H1 (cell line): ENCODE data around the gene SH3GL1. TPM values are rescaled to one million over a fixed set of nuclear protein-coding genes. Genes with fewer than 3 reads are reported as not detected.

Experiments
- CTCF ChIA-PET: fragments of 300-600 bp; sonication (Branson Sonifier 250); formaldehyde crosslinking; loops from one replicate; lab custom pipeline; 2021; ENCODE audit not compliant: partially characterized antibody; lab: Charles Lee
- POLR2A ChIA-PET: fragments of 300-600 bp; sonication (Branson Sonifier 250); formaldehyde crosslinking; loops from one replicate; lab custom pipeline; 2021; ENCODE audit warnings: inconsistent platforms; ENCODE audit not compliant: partially characterized antibody; lab: Charles Lee
- DNase-seq, 2 experiments: peaks; one replicate each; pipeline versions ENCODE4 v3.0.0 to v3.0.0-alpha.2; 2010 to 2022; ENCODE audit warnings: low spot score in 2 of 2, low read depth in 1 of 2, mixed read lengths in 1 of 2
- FAIRE-seq: peaks from 2 replicates; lab custom pipeline; 2011; peaks lifted over from hg19 to GRCh38; lab: Jason Lieb, UNC
- H2AFZ ChIP-seq: 2 replicates; pipeline ENCODE4 v1.8.1; 2012; ENCODE audit warnings: low read length, inconsistent platforms
- H2AK5ac ChIP-seq: 2 replicates; pipeline ENCODE4 v1.6.1; 2013; ENCODE audit warnings: low read depth, low read length
- H2BK120ac ChIP-seq: replicated peaks from 2 replicates; pipeline ENCODE3; 2013; ENCODE audit warnings: low read depth, low read length, inconsistent platforms
- H2BK12ac ChIP-seq: 2 replicates; pipeline ENCODE4 v1.6.1; 2013; ENCODE audit warnings: low read depth, low read length
- H2BK15ac ChIP-seq: 2 replicates; pipeline ENCODE4 v1.6.1; 2013; ENCODE audit warnings: low read length
- H2BK20ac ChIP-seq: 2 replicates; pipeline ENCODE4 v1.6.1; 2013; ENCODE audit warnings: low read length
- H2BK5ac ChIP-seq: 2 replicates; pipeline ENCODE4 v1.6.1; 2013; ENCODE audit warnings: low read depth, low read length
- H3K14ac ChIP-seq: 2 replicates; pipeline ENCODE4 v1.6.1; 2013; ENCODE audit warnings: inconsistent platforms; ENCODE audit not compliant: insufficient read length
- H3K18ac ChIP-seq: 2 replicates; pipeline ENCODE4 v1.6.1; 2013; ENCODE audit warnings: low read length; ENCODE audit errors: extremely low read depth
- H3K23ac ChIP-seq: 2 replicates; pipeline ENCODE4 v1.6.1; 2013; ENCODE audit warnings: inconsistent platforms; ENCODE audit not compliant: insufficient read length
- H3K23me2 ChIP-seq: 2 replicates; pipeline ENCODE4 v1.6.1; 2013; ENCODE audit warnings: low read depth, low read length
- H3K27ac ChIP-seq: 2 replicates; pipeline ENCODE4 v1.6.1; 2011; ENCODE audit warnings: low read depth, low read length, inconsistent platforms
- H3K27me3 ChIP-seq, 4 experiments: replicated peaks in 1 of 4; 1 replicate in 1 of 4; 2 replicates in 3 of 4; pipeline versions ENCODE4 v1.6.1 to v1.8.1; 2011 to 2013; ENCODE audit warnings: low read length in 3 of 4, mild to moderate bottlenecking in 3 of 4, inconsistent platforms in 2 of 4, mixed read lengths in 2 of 4, moderate library complexity in 1 of 4; ENCODE audit not compliant: control insufficient read depth in 3 of 4, insufficient read depth in 3 of 4; ENCODE audit errors: extremely low read depth in 1 of 4
- H3K36me3 ChIP-seq, 4 experiments: 2 replicates each; pipeline versions ENCODE4 v1.6.1 to v1.8.1; 2011 to 2013; ENCODE audit warnings: mild to moderate bottlenecking in 4 of 4, low read length in 3 of 4, moderate library complexity in 2 of 4, control low read depth in 1 of 4, inconsistent platforms in 1 of 4; ENCODE audit not compliant: insufficient read depth in 4 of 4, control insufficient read depth in 2 of 4
- H3K4ac ChIP-seq: replicated peaks from 2 replicates; pipeline ENCODE3; 2013; ENCODE audit warnings: low read length, low read depth, mixed read lengths, inconsistent platforms; ENCODE audit not compliant: insufficient read length
- H3K4me1 ChIP-seq, 4 experiments: replicated peaks in 1 of 4; 1 replicate in 1 of 4; 2 replicates in 3 of 4; pipeline versions ENCODE4 v1.6.1 to v1.8.1; 2011 to 2013; ENCODE audit warnings: low read length in 3 of 4, inconsistent platforms in 2 of 4, mixed read lengths in 1 of 4; ENCODE audit not compliant: insufficient read depth in 4 of 4, control insufficient read depth in 3 of 4
- H3K4me2 ChIP-seq, 2 experiments: 2 replicates each; pipeline versions ENCODE4 v1.6.1 to v1.8.1; 2011 to 2013; ENCODE audit warnings: low read depth in 2 of 2, low read length in 2 of 2, control low read depth in 1 of 2, inconsistent platforms in 1 of 2, mild to moderate bottlenecking in 1 of 2; ENCODE audit not compliant: insufficient read depth in 1 of 2
- H3K4me3 ChIP-seq, 4 experiments: fragments of 200-600, 300-600 bp in 1 of 4; sonication (generic), shearing (Covaris generic), sonication (Bioruptor Twin) in 1 of 4; 2 replicates each; pipeline versions ENCODE4 v1.5.1 to v1.8.1; 2011 to 2016; ENCODE audit warnings: low read length in 4 of 4, low read depth in 3 of 4, control low read depth in 2 of 4, inconsistent platforms in 2 of 4, mild to moderate bottlenecking in 2 of 4, mixed read lengths in 1 of 4, moderate library complexity in 1 of 4; ENCODE audit not compliant: insufficient read depth in 2 of 4; ENCODE audit errors: extremely low read depth in 1 of 4
- H3K56ac ChIP-seq: replicated peaks from 2 replicates; pipeline ENCODE3; 2013; ENCODE audit warnings: low read depth, mild to moderate bottlenecking, mixed read lengths, low read length, inconsistent platforms; ENCODE audit not compliant: insufficient read length
- H3K79me1 ChIP-seq: 2 replicates; pipeline ENCODE4 v1.6.1; 2013; ENCODE audit warnings: low read depth, low read length, control low read depth
- H3K79me2 ChIP-seq, 2 experiments: 2 replicates each; pipeline versions ENCODE4 v1.6.1 to v1.8.1; 2012 to 2013; ENCODE audit warnings: low read length in 2 of 2, mild to moderate bottlenecking in 2 of 2, inconsistent platforms in 1 of 2; ENCODE audit not compliant: insufficient read depth in 2 of 2, control insufficient read depth in 1 of 2
- H3K9ac ChIP-seq, 4 experiments: replicated peaks in 1 of 4; 1 replicate in 1 of 4; 2 replicates in 3 of 4; pipeline versions ENCODE4 v1.6.1 to v1.8.1; 2011 to 2013; ENCODE audit warnings: low read depth in 3 of 4, low read length in 3 of 4, control low read depth in 2 of 4, mild to moderate bottlenecking in 2 of 4, moderate library complexity in 2 of 4, inconsistent platforms in 1 of 4; ENCODE audit errors: extremely low read depth in 1 of 4
- H3K9me3 ChIP-seq, 2 experiments: 2 replicates each; pipeline versions ENCODE4 v1.6.1 to v1.8.1; 2012 to 2013; ENCODE audit warnings: mild to moderate bottlenecking in 2 of 2, moderate library complexity in 2 of 2, control low read depth in 1 of 2, inconsistent platforms in 1 of 2, low read depth in 1 of 2, low read length in 1 of 2, mixed read lengths in 1 of 2; ENCODE audit not compliant: insufficient read depth in 2 of 2
- H4K20me1 ChIP-seq, 2 experiments: replicated peaks in 1 of 2; 2 replicates each; pipeline versions ENCODE3 to v1.8.1; 2011 to 2013; ENCODE audit warnings: inconsistent platforms in 2 of 2, low read length in 2 of 2, mild to moderate bottlenecking in 1 of 2; ENCODE audit not compliant: insufficient read depth in 2 of 2, control insufficient read depth in 1 of 2
- H4K5ac ChIP-seq: 2 replicates; pipeline ENCODE4 v1.6.1; 2013; ENCODE audit warnings: low read length, low read depth, mixed read lengths, inconsistent platforms; ENCODE audit not compliant: insufficient read length
- H4K8ac ChIP-seq: 2 replicates; pipeline ENCODE4 v1.8.0; 2013; ENCODE audit warnings: mild to moderate bottlenecking, moderate library complexity, low read length, inconsistent platforms; ENCODE audit not compliant: insufficient read depth; ENCODE audit errors: extremely low read depth
- H4K91ac ChIP-seq: replicated peaks from 2 replicates; pipeline ENCODE3; 2013; ENCODE audit warnings: low read length, mixed read lengths, inconsistent platforms; ENCODE audit not compliant: insufficient read length
- CHD1 ChIP-seq: IDR thresholded peaks from 2 replicates; pipeline ENCODE4 v1.6.1; 2012; ENCODE audit warnings: low read depth, low read length, improper control_type of control experiment
- EP300 ChIP-seq, 2 experiments: IDR thresholded peaks; 1 replicate in 1 of 2; 2 replicates in 1 of 2; pipeline ENCODE4 v1.6.1; 2011 to 2012; ENCODE audit warnings: low read depth in 2 of 2, low read length in 2 of 2, mild to moderate bottlenecking in 2 of 2, borderline replicate concordance in 1 of 2, inconsistent platforms in 1 of 2, moderate library complexity in 1 of 2
- MAFK ChIP-seq: IDR thresholded peaks from 2 replicates; pipeline ENCODE4 v1.6.1; 2012; ENCODE audit warnings: low read depth, mild to moderate bottlenecking, improper control_type of control experiment, low read length
- RNF2 ChIP-seq: fragments of 200-900, 300-1000 bp; sonication (generic); IDR thresholded peaks from 2 replicates; pipeline ENCODE4 v1.7.1; 2016; ENCODE audit warnings: borderline replicate concordance, low read depth, mild to moderate bottlenecking, antibody characterized with exemption, low read length; ENCODE audit not compliant: poor library complexity, severe bottlenecking; ENCODE audit errors: missing control alignments
- SP1 ChIP-seq: IDR thresholded peaks from 2 replicates; pipeline ENCODE4 v1.6.1; 2011; ENCODE audit warnings: low read depth, low read length
- TAF7 ChIP-seq: optimal IDR thresholded peaks from 2 replicates; pipeline ENCODE3; 2011; ENCODE audit warnings: low read depth, mild to moderate bottlenecking, inconsistent platforms, low read length, moderate library complexity, borderline replicate concordance
- TBP ChIP-seq: IDR thresholded peaks from 2 replicates; pipeline ENCODE4 v1.6.1; 2011; ENCODE audit warnings: low read depth, low read length, improper control_type of control experiment
- TEAD4 ChIP-seq: IDR thresholded peaks from 2 replicates; pipeline ENCODE4 v1.6.1; 2012; ENCODE audit warnings: low read depth, low read length, inconsistent platforms, mixed read lengths
- WGBS, 2 experiments: shearing (Covaris generic) in 1 of 2; methylation state at CpG; one replicate each; pipeline versions ENCODE4 v1.1.6 to v1.1.7; 2013 to 2015; ENCODE audit warnings: low lambda C conversion rate in 2 of 2, mixed read lengths in 2 of 2, inconsistent platforms in 1 of 2, low coverage in 1 of 2, missing lambda C conversion rate in 1 of 2; ENCODE audit not compliant: insufficient replicate concordance in 2 of 2, insufficient coverage in 1 of 2, insufficient read length in 1 of 2; ENCODE audit errors: extremely low coverage in 1 of 2, missing lambda C conversion rate in 1 of 2; 5-methylcytosine and 5-hydroxymethylcytosine counted together
- polyA plus RNA-seq, 7 experiments: library from polyadenylated mRNA; depleted of rRNA in 3 of 7; stranded (reverse) in 5 of 7; unstranded in 2 of 7; fragments of >200 nt in 5 of 7; fragments of 200-250 nt in 2 of 7; gene quantifications; 1 replicate in 5 of 7; 2 replicates in 1 of 7; 4 replicates in 1 of 7; pipeline versions ENCODE4 v1.2.1 to v1.2.3, GENCODE V29; 2011 to 2013; ENCODE audit warnings: missing spikeins in 2 of 7, mixed read lengths in 2 of 7
- total RNA-seq: library from RNA; stranded (reverse); fragmentation: NEBNext Ultra II Directional; extraction: Animal tissue kit (Norgen Biotek cat#: 25700); gene quantifications from 2 replicates; pipeline ENCODE4 v1.2.1, GENCODE V29; 2021

Gene SH3GL1
- total and polyA plus RNA-seq, 2 of the 8 experiments (the other 6 are each of a cell fraction or from before 2014, with no cell fraction given), result 81.5 to 102 TPM

GRCh38 chr19:4409123-4409933, 9.0 kb upstream of the SH3GL1 start:
- H3K79me2 ChIP-seq, result peaks cover 25 to 94% of the 10 kb centered on the region in 2 experiments
- H3K4me2 ChIP-seq, result peak overlapping the region; percentile 48 to 66
- H3K4me1 ChIP-seq, result peaks cover 6 to 25% (median 14%) of the 10 kb centered on the region in 4 experiments
- H2BK120ac ChIP-seq, result no peak overlapping the region
- H4K91ac ChIP-seq, result peak overlapping the region; percentile 97
- H3K23me2 ChIP-seq, result no peaks in the 10 kb centered on the region
- H3K18ac ChIP-seq, result peak overlapping the region; percentile 89; the same call in 1 of the 2 replicates
- peaks cover 11% of the 10 kb centered on the region for H3K79me1 ChIP-seq
- peaks cover 18 to 71% (median 37%) of the 10 kb centered on the region in 4 experiments for H3K36me3 ChIP-seq
- DNase-seq (peak; percentile 73 to 87), FAIRE-seq (peak; percentile 91)
- peak overlapping the region; percentile 81; the same call in 1 of the 2 replicates for H4K8ac ChIP-seq
- H3K9me3 ChIP-seq, result no peaks in the 10 kb centered on the region
- peak overlapping the region; percentile 88 for H2BK12ac ChIP-seq
- CTCF ChIA-PET, result interaction anchor here (0.6 to 1.6 kb wide), 6 partner anchors 9 to 131 kb away, joined by 3 to 5 read pairs (median 3); partner anchors contain the start of gene LRG1
- H3K56ac ChIP-seq, result no peak overlapping the region
- peak overlapping the region in 3 of 4 experiments; percentile 11 to 44 (median 19); a peak in 5 of 8 replicates for H3K4me3 ChIP-seq
- peak overlapping the region; percentile 34; the same call in 1 of the 2 replicates for H2BK15ac ChIP-seq
- 60% methylated on average over 23 of the region's 23 CpGs; no CpG with 5 or more reads in 1 of the 2 experiments for WGBS, 2 experiments
- peak overlapping the region; percentile 49 for H3K4ac ChIP-seq
- peak overlapping the region in 2 of 4 experiments; percentile 39 to 42; a peak in 3 of 7 replicates for H3K9ac ChIP-seq
- no peak overlapping the region for H3K23ac ChIP-seq
- POLR2A ChIA-PET, result interaction anchor here (0.6 to 58.1 kb wide), 24 partner anchors 10 to 1282 kb away, joined by 3 to 1590 read pairs (median 4); partner anchors contain the start of genes CHAF1A, DPP9, MPND and SH3GL1
- no peak overlapping the region for H3K14ac ChIP-seq
- H3K27me3 ChIP-seq, result no peaks in the 10 kb centered on the region
- H2AFZ ChIP-seq, result no peak overlapping the region
- peak overlapping the region; percentile 97 for H2BK5ac ChIP-seq
- peak overlapping the region; percentile 91 for H2BK20ac ChIP-seq
- H4K20me1 ChIP-seq, result peaks cover 22 to 24% of the 10 kb centered on the region in 2 experiments
- peak overlapping the region; percentile 80 for H3K27ac ChIP-seq
- peak overlapping the region; percentile 57 for H4K5ac ChIP-seq
- H2AK5ac ChIP-seq, result peak overlapping the region; percentile 32
- TF ChIP-seq RNF2 (no peak), TEAD4 (peak; percentile 96), TBP (no peak), SP1 (peak; percentile 86), CHD1 (peak; percentile 12; the same call in 1 of the 2 replicates), TAF7 (no peak), MAFK (no peak), EP300 (IDR thresholded peaks at IDR 0.05; ENCODE audit: borderline replicate concordance in 1 of 2, low read depth in 2 of 2, low read length in 2 of 2) (peak in 1 of 2 experiments; percentile 92; a peak in 1 of 3 replicates)
